ENCODE measurements around the gene LEMD1.
"Not testable (repeated sequence)": the region's sequence is repeated elsewhere in the genome, so short reads cannot be mapped to it uniquely, and the experiment has no call there.

Gene LEMD1

GRCh38 chr1:205392650-205393049 lies 29.2 kb downstream of the LEMD1 start:
- DNase-seq (ENCODE audit: low read depth): no peak
- no peak for TF ChIP-seq CTCF (conservative IDR thresholded peaks at IDR 0.05; ENCODE audit: low read depth, low read length)
- H3K4me3 ChIP-seq (ENCODE audit: low read depth, low read length): no peak overlapping the region

GRCh38 chr1:205391386-205391785 lies 30.5 kb downstream of the LEMD1 start:
- DNase-seq (ENCODE audit: low read depth): no peak

GRCh38 chr1:205387845-205388244 lies 34.0 kb downstream of the LEMD1 start:
- no peak overlapping the region for H3K4me3 ChIP-seq (ENCODE audit: low read depth, low read length)
- no peak for TF ChIP-seq CTCF (conservative IDR thresholded peaks at IDR 0.05; ENCODE audit: low read depth, low read length)
- DNase-seq (ENCODE audit: low read depth): no peak

More at GRCh38 chr1:205391386-205391785, 30.5 kb downstream of the LEMD1 start:
- H3K4me3 ChIP-seq (ENCODE audit: low read depth, low read length): no peak overlapping the region
- no peak for TF ChIP-seq CTCF (conservative IDR thresholded peaks at IDR 0.05; ENCODE audit: low read depth, low read length)

GRCh38 chr1:205382990-205383389 lies 38.9 kb downstream of the LEMD1 start:
- H3K4me3 ChIP-seq (ENCODE audit: low read depth, low read length); DNase-seq (ENCODE audit: low read depth): not testable (repeated sequence)

GRCh38 chr1:205382561-205382960 lies 39.3 kb downstream of the LEMD1 start:
- no peak for DNase-seq (ENCODE audit: low read depth)
- TF ChIP-seq CTCF (conservative IDR thresholded peaks at IDR 0.05; ENCODE audit: low read depth, low read length): no peak
- H3K4me3 ChIP-seq (ENCODE audit: low read depth, low read length): no peak overlapping the region

GRCh38 chr1:205381305-205381704 lies 40.6 kb downstream of the LEMD1 start:
- no peak overlapping the region for H3K4me3 ChIP-seq (ENCODE audit: low read depth, low read length)
- no peak for TF ChIP-seq CTCF (conservative IDR thresholded peaks at IDR 0.05; ENCODE audit: low read depth, low read length)
- DNase-seq (ENCODE audit: low read depth): no peak

- DNase-seq (ENCODE audit: low read depth): no peak
- TF ChIP-seq CTCF (conservative IDR thresholded peaks at IDR 0.05; ENCODE audit: low read depth, low read length): no peak
- H3K4me3 ChIP-seq (ENCODE audit: low read depth, low read length): no peak overlapping the region
Observed at GRCh38 chr1:205380882-205381281, 41.0 kb downstream of the LEMD1 start.

GRCh38 chr1:205379056-205379455 lies 42.8 kb downstream of the LEMD1 start:
- H3K4me3 ChIP-seq (ENCODE audit: low read depth, low read length): no peak overlapping the region
- no peak for TF ChIP-seq CTCF (conservative IDR thresholded peaks at IDR 0.05; ENCODE audit: low read depth, low read length)
- DNase-seq (ENCODE audit: low read depth): no peak

Measured in choroid plexus epithelial cell (primary cell).